Lower leg skin (tissue), 4 donors: ENCODE results near the gene NTM. TPM values are rescaled to one million over a fixed set of nuclear protein-coding genes. Genes with fewer than 3 reads are reported as not detected.
"Not testable (repeated sequence)": the region's sequence is repeated elsewhere in the genome, so short reads cannot be mapped to it uniquely, and the experiment has no call there.

Experiments used
- DNase-seq, 2 donors: peaks; one replicate each; pipeline ENCODE4 v3.0.0-alpha.2; 2019; ENCODE audit warnings: low spot score in 2 of 2
- H3K4me3 ChIP-seq: fragments of 200-600 bp; sonication (generic); 2 replicates; pipeline ENCODE4 v1.5.1; 2017; ENCODE audit warnings: mild to moderate bottlenecking, low read depth; ENCODE audit not compliant: poor library complexity, severe bottlenecking
- POLR2A ChIP-seq, 2 donors: fragments of 450-650 bp; IDR thresholded peaks; one replicate each; pipeline ENCODE4 v1.6.1; 2016 to 2017; ENCODE audit warnings: antibody characterized with exemption in 2 of 2, mild to moderate bottlenecking in 1 of 2, moderate library complexity in 1 of 2
- WGBS, 2 donors: methylation state at CpG; one replicate each; pipeline ENCODE4 v1.1.5; 2018; 5-methylcytosine and 5-hydroxymethylcytosine counted together
- intact Hi-C: fragments of 100-400 bp; cut with DNase I; formaldehyde crosslinking; loops from one replicate; pipeline ENCODE4 v1.15.0; 2023; ENCODE audit warnings: low total_unique reads
- total RNA-seq, 4 donors: library from RNA; depleted of rRNA; stranded (reverse); fragments of >200 nt; gene quantifications; one replicate each; pipeline ENCODE4 v1.1.0, GENCODE V29; 2016
- TF ChIP-seq, protein P1 (sequence below), 3 donors: fragments of 450-650 bp; IDR thresholded peaks; one replicate each; pipeline ENCODE4 v1.5.1; 2016; ENCODE audit warnings: antibody characterized with exemption in 3 of 3, mild to moderate bottlenecking in 3 of 3, moderate library complexity in 2 of 3

The NTM gene
- total RNA-seq, 4 donors from 2014 or later, result 2.8 to 5.7 (median 4.9) TPM

GRCh38 chr11:131331010-131331409 lies 39.4 kb upstream of the NTM start:
- DNase-seq, result no peak
- no peak overlapping the region for H3K4me3 ChIP-seq
- WGBS, 2 donors, result 45 to 53% methylated on average over 7 of the region's 7 CpGs
- TF ChIP-seq, protein P1, sequence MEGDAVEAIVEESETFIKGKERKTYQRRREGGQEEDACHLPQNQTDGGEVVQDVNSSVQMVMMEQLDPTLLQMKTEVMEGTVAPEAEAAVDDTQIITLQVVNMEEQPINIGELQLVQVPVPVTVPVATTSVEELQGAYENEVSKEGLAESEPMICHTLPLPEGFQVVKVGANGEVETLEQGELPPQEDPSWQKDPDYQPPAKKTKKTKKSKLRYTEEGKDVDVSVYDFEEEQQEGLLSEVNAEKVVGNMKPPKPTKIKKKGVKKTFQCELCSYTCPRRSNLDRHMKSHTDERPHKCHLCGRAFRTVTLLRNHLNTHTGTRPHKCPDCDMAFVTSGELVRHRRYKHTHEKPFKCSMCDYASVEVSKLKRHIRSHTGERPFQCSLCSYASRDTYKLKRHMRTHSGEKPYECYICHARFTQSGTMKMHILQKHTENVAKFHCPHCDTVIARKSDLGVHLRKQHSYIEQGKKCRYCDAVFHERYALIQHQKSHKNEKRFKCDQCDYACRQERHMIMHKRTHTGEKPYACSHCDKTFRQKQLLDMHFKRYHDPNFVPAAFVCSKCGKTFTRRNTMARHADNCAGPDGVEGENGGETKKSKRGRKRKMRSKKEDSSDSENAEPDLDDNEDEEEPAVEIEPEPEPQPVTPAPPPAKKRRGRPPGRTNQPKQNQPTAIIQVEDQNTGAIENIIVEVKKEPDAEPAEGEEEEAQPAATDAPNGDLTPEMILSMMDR (IDR thresholded peaks at IDR 0.05), result no peak
- no peak for TF ChIP-seq POLR2A (IDR thresholded peaks at IDR 0.05)
- intact Hi-C loops, result no loop called here

DNA sequence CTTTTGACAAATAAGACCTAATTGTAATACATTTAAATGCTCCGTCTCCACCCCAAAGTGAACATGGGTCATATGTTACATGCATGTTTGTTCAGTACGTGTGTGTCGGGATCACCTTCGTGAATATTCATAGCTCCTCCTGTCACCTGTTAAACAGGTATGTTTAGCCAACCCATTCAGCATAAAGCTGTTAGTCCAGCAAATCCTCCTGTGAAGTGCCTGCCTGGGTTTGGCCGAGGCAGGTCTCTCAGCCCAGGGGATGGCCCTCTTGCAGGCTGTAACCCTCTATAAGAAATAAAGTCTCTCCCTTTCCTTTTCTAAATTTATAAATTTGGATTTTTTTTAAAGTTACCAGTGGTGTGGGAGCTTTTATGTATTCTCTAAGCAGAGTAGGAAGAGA lies 38.9 kb upstream of the NTM start:
- DNase-seq, result no peak
- 71 to 72% methylated on average over 5 of the region's 5 CpGs for WGBS, 2 donors
- no peak for TF ChIP-seq POLR2A (IDR thresholded peaks at IDR 0.05)
- TF ChIP-seq, protein P1 (IDR thresholded peaks at IDR 0.05), result no peak
- no peak overlapping the region for H3K4me3 ChIP-seq
- intact Hi-C loops, result no loop called here

GRCh38 chr11:131334601-131335000 lies 35.8 kb upstream of the NTM start:
- intact Hi-C loops, result no loop called here
- H3K4me3 ChIP-seq, result no peak overlapping the region

GRCh38 chr11:131341900-131342299 lies 28.5 kb upstream of the NTM start:
- H3K4me3 ChIP-seq, intact Hi-C loops, DNase-seq: not testable (repeated sequence)
- 76 to 80% methylated on average over 3 to 4 of the region's 5 CpGs for WGBS, 2 donors

More at GRCh38 chr11:131334601-131335000, 35.8 kb upstream of the NTM start:
- TF ChIP-seq POLR2A (IDR thresholded peaks at IDR 0.05), result no peak
- TF ChIP-seq, protein P1 (IDR thresholded peaks at IDR 0.05), result no peak
- DNase-seq, result no peak

GRCh38 chr11:131342442-131342841 lies 28.0 kb upstream of the NTM start:
- 87% methylated on average over 4 of the region's 6 CpGs for WGBS, 2 donors
- intact Hi-C loops, H3K4me3 ChIP-seq, DNase-seq: not testable (repeated sequence)

DNA sequence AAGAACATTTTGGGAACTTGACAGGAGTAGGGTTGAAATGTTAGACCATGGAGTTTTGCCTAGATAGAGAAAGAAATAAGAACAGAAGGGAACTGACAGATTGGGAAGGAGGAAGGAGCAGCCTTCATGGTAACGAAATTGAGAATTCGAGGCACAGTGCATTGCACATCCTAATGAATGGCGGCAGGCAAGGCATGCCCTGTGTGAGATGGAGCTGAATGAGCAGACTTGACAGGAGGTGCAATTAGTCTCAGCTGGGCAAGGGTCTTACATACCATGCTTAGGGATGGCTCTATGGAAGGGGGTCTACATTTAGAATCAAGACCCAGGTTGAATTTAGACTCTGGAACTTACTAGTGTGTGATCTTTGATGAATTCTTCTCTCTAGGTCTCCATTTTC lies 25.0 kb upstream of the NTM start:
- no peak overlapping the region for H3K4me3 ChIP-seq
- no peak for DNase-seq
- TF ChIP-seq, protein P1 (IDR thresholded peaks at IDR 0.05), result no peak
- no peak for TF ChIP-seq POLR2A (IDR thresholded peaks at IDR 0.05)
- WGBS, 2 donors, result 91 to 92% methylated on average over 3 of the region's 3 CpGs
- intact Hi-C loops, result no loop called here

- no peak for DNase-seq
- intact Hi-C loops, result no loop called here
- no peak overlapping the region for H3K4me3 ChIP-seq
- no peak for TF ChIP-seq POLR2A (IDR thresholded peaks at IDR 0.05)
- TF ChIP-seq, protein P1 (IDR thresholded peaks at IDR 0.05), result no peak
- WGBS, 2 donors, result 78 to 81% methylated on average over 11 of the region's 11 CpGs
Observed at GRCh38 chr11:131349368-131350086, 20.9 kb upstream of the NTM start.
